ENCODE results near the gene MKKS. TPM values are rescaled to one million over a fixed set of nuclear protein-coding genes. Genes with fewer than 3 reads are reported as not detected.
A peak's percentile ranks its signal among the peaks of the same experiment; 100 is the strongest.

Gene MKKS
- polyA plus RNA-seq, 1 of the 3 experiments (the other 2 are of a cell fraction) = 10.1 TPM

- Histone ChIP-seq H3K9me3 (no peaks in the 10 kb centered on the region; the same call in 1 of the 2 replicates), H4K20me1 (ENCODE audit: insufficient read depth) (no peaks in the 10 kb centered on the region), H3K9me2 (no peaks in the 10 kb centered on the region), H2AFZ (ENCODE audit: low read depth) (no peak overlapping the region), H3F3A (replicated peaks; ENCODE audit: insufficient read depth) (no peaks in the 10 kb centered on the region), H3K9ac (no peak overlapping the region), H3K4me3 (ENCODE audit: low read depth in 2 of 2, low read length in 1 of 2) (no peak overlapping the region), H3K27me3 (ENCODE audit: insufficient read depth) (no peaks in the 10 kb centered on the region), H3K27ac (ENCODE audit: low read depth in 2 of 2, low read length in 1 of 2) (no peak overlapping the region), H3K36me3 (replicated peaks in 1 of 2; ENCODE audit: control insufficient read depth in 1 of 2, insufficient read depth in 2 of 2, low read length in 1 of 2) (no peaks in the 10 kb centered on the region), H3K4me2 (no peak overlapping the region), H3K79me2 (ENCODE audit: insufficient read depth) (no peaks in the 10 kb centered on the region), H3K4me1 (ENCODE audit: control insufficient read depth in 1 of 2, insufficient read depth in 2 of 2, low read depth in 1 of 2, low read length in 1 of 2) (no peaks in the 10 kb centered on the region)
- no peak for DNase-seq
- 88% methylated on average over 4 of the region's 4 CpGs for WGBS (ENCODE audit: low lambda C conversion rate)
- CTCF ChIA-PET = interaction anchor here (0.7 to 1.2 kb wide), 2 partner anchors 83 to 408 kb away, joined by 3 to 4 read pairs; no protein-coding TSS in a partner anchor
- POLR2A ChIA-PET = no interaction called here
- TF ChIP-seq POLR2AphosphoS5 (IDR thresholded peaks at IDR 0.05; ENCODE audit: low read depth, low read length) (no peak), GATA2 (CRISPR knock-in tag; IDR thresholded peaks at IDR 0.05) (no peak), EZH2phosphoT487 (IDR thresholded peaks at IDR 0.05; ENCODE audit: borderline replicate concordance, low read depth) (no peak), NFIC (IDR thresholded peaks at IDR 0.05; ENCODE audit: borderline replicate concordance) (0 out of 2 replicates have a peak, but pooled peaks have one; percentile 21), RCOR1 (IDR thresholded peaks at IDR 0.05; ENCODE audit: low read length) (no peak), IRF3 (IDR thresholded peaks at IDR 0.05; ENCODE audit: low read depth, low read length) (no peak), SIN3A (IDR thresholded peaks at IDR 0.05; ENCODE audit: borderline replicate concordance, low read depth, low read length) (no peak)
Measured at GRCh38 chr20:10385850-10386544, 48.0 kb downstream of the MKKS start.

GRCh38 chr20:10381477-10381876 lies 52.5 kb downstream of the MKKS start:
- Histone ChIP-seq H3K4me2 (no peak overlapping the region), H3K79me2 (ENCODE audit: insufficient read depth) (no peaks in the 10 kb centered on the region), H3K9ac (no peak overlapping the region), H3K4me3 (ENCODE audit: low read depth in 2 of 2, low read length in 1 of 2) (no peak overlapping the region), H3K27me3 (ENCODE audit: insufficient read depth) (no peaks in the 10 kb centered on the region), H3K27ac (ENCODE audit: low read depth in 2 of 2, low read length in 1 of 2) (no peak overlapping the region), H4K20me1 (ENCODE audit: insufficient read depth) (no peaks in the 10 kb centered on the region), H3F3A (replicated peaks; ENCODE audit: insufficient read depth) (peaks cover 8% of the 10 kb centered on the region), H3K4me1 (ENCODE audit: control insufficient read depth in 1 of 2, insufficient read depth in 2 of 2, low read depth in 1 of 2, low read length in 1 of 2) (peaks cover 0 to 8% of the 10 kb centered on the region in 2 experiments; a peak in 1 of 4 replicates), H3K36me3 (replicated peaks in 1 of 2; ENCODE audit: control insufficient read depth in 1 of 2, insufficient read depth in 2 of 2, low read length in 1 of 2) (no peaks in the 10 kb centered on the region), H3K9me3 (no peaks in the 10 kb centered on the region; the same call in 1 of the 2 replicates), H3K9me2 (no peaks in the 10 kb centered on the region), H2AFZ (ENCODE audit: low read depth) (no peak overlapping the region)
- no peak for TF ChIP-seq IRF3 (IDR thresholded peaks at IDR 0.05; ENCODE audit: low read depth, low read length)
- peak; percentile 23; the same call in 1 of the 2 replicates for TF ChIP-seq RAD21 (IDR thresholded peaks at IDR 0.05; ENCODE audit: low read length)
- peak; percentile 43 for TF ChIP-seq CTCF (IDR thresholded peaks at IDR 0.05)
- CTCF ChIA-PET = interaction anchor here (0.7 to 1.4 kb wide), 3 partner anchors 9 to 45 kb away, joined by 3 to 4 read pairs (median 3); no protein-coding TSS in a partner anchor
- no peak for DNase-seq
- 86% methylated on average over 2 of the region's 2 CpGs for WGBS (ENCODE audit: low lambda C conversion rate)
- POLR2A ChIA-PET = no interaction called here
